ENCODE results near the gene NUDT14.

- TF ChIP-seq CTCF (conservative IDR thresholded peaks at IDR 0.05) (no peak), EZH2 (IDR thresholded peaks at IDR 0.05; ENCODE audit: low read depth) (no peak)
Observed at GRCh38 chr14:105195051-105195450, 13.9 kb upstream of the NUDT14 start.
